Ureter (tissue), 1 donor: ENCODE results near the gene TMEM150C. TPM values are rescaled to one million over a fixed set of nuclear protein-coding genes. Genes with fewer than 3 reads are reported as not detected.
"Not testable (repeated sequence)": the region's sequence is repeated elsewhere in the genome, so short reads cannot be mapped to it uniquely, and the experiment has no call there.

Experiments
- DNase-seq: peaks from one replicate; pipeline ENCODE4 v3.0.0-alpha.2; 2020; ENCODE audit warnings: low spot score
- total RNA-seq: library from RNA; stranded (reverse); gene quantifications from one replicate; pipeline ENCODE4 v1.2.4, GENCODE V29; 2023
- donor health status: DM: yes; HTN: yes; CAD: no.

TMEM150C gene
- total RNA-seq, 1 donor from 2014 or later = 4.8 TPM

GRCh38 chr4:82569076-82569475 is 7.3 kb upstream of the TMEM150C start:
- no peak for DNase-seq

- no peak for DNase-seq
These were observed 5.7 kb upstream of the TMEM150C start for GRCh38 chr4:82567444-82567843.

GRCh38 chr4:82562564-82562854 is 721 bp upstream of the TMEM150C start:
- DNase-seq = no peak

DNA sequence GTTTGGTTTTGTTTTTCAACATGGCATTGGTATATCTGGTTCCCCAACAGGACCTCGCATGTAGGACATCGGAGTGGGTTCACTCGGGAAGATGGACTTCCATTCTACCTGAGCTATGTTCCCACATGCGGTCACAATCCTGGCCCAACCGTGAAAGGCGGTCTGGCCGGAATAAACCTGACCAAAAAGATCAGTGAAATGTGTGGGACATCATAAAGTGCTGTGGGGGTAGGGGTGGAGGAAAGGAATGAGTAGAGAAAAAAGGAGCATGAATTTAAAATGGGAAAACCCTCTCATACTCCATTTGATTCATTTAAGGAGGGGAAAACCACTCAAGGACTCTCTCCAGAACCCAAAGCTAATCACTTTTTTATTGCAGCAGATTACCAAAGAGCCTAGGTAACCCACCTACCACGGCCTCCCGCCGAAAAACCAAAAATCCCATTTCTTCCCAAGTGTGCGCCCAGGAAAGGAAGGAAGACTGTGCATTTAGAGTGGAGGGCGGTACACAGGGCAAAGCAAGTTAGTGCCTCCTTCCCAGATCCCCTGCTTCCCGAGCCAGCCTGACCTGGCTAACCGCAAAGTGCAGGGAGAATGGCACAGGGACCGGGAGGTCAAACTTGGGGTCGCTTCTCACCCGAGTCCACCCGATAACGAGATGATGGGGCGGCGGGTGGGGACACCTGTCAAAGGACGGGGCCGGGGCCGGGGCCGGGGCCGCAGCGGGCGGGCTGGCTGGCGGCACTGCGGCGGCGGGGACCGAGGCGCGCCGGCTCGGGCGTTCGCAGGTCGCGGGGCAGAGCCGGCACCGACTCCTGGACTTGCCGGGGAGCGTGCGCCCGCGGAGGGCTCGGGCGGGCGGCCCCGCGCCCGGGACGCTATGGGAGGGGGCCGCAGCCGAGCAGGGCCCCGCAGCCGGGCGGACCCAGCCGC is 669 bp downstream of the TMEM150C start:
- DNase-seq = no peak

- no peak for DNase-seq
These were observed 2.1 kb downstream of the TMEM150C start for GRCh38 chr4:82559735-82560120.

DNA sequence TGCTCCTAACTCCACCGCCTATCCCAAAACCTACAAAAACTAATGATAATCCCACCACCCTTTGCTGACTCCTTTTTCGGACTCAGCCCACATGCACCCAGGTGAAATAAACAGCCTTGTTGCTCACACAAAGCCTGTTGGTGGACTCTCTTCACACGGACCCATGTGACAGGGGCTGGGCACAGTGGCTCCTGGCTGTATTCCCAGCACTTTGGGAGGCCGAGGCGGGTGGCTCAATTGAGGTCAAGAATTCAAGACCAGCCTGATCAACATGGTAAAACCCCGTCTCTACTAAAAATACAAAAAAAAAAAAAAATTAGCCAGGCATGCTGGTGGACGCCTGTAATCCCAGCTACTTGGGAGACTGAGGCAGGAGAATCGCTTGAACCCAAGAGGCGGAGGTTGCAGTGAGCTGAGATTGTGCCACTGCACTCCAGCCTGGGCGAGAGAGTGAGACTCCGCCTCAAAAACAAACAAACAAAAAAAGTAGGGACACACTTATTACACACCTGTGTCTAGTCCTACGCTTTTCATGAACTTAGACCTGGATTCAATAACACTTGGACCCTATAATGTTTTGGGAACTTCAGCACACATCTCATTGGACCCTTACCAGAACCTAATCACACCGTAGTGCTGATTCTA is 2.6 kb downstream of the TMEM150C start:
- not testable (repeated sequence) for DNase-seq

GRCh38 chr4:82555276-82555675 is 6.5 kb downstream of the TMEM150C start:
- no peak for DNase-seq

DNA sequence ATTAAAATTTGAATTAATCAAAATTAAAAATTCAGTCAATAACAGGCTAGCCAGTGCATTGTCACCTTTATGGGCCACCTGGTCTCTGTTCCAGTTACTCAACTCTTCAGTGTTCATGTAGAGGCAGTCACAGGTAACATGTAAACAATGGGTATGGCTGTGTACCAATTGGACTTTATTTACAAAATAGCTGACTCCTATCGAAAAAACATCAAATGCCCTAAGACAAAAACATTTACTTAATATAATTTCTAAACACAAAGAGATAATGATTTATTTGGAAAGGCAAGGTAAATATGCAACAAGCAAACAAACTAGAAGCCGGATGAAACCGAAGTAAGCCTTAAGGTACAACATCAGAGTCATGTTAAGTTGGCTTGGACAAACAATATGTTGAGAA is 8.8 kb downstream of the TMEM150C start:
- no peak for DNase-seq

DNA sequence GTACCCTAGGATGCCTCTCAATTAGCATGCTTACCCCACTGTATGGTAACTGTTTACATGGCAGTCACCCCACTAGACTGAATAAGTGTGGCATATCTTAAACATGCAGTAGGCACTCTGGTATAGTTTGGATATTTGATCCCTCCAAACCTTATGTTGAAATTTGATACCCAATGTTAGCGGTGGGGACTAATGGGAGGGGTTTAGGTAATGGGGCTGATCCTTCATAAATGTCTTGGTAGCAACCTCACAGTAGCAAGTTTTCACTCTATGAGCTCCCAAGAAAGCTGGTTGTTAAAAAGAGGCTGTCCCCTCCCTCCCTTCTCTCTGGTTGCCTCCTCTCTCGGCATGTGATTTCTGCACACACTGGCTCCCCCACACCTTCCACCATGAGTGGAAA is 10.1 kb downstream of the TMEM150C start:
- DNase-seq = no peak

GRCh38 chr4:82547850-82548249 is 13.9 kb downstream of the TMEM150C start:
- not testable (repeated sequence) for DNase-seq

GRCh38 chr4:82543131-82543530 is 18.7 kb downstream of the TMEM150C start:
- DNase-seq = no peak

DNA sequence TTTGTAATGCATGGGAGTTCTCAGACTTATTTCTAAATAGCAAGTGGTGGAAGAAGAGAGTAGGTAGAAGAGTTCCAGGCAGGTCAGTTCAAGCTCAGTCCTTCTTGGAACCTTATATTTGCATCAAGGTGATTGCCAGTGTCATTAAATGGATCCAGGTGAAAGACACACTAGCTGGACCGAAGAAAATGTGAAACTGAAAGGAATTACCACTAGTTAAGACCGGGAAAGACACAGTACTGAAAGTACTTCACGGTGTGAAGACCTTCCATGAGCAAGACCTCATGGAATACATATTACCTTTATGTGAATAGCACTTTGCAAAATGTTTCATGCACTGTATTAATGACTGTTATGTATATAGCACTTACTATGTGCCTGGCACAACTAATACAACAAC is 19.1 kb downstream of the TMEM150C start:
- no peak for DNase-seq

DNA sequence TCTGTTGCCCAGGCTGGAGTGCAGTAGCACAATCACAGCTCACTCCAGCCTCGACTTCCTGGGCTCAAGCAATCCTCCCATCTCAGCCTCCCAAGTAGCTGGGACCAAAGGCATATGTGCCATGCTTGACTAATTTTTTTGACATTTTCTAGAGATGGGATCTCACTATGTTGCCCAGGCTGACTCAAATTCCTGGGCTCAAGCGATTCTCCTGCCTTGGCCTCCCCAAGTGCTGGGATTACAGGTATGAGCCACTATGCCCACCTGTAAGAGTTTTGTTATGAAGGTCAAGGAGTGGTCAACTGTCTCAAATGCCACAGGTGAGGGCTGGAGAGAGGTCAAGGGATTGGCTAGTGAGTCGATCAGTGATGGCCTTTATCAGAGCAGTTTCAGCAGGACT is 32.5 kb downstream of the TMEM150C start:
- DNase-seq = no peak

DNA sequence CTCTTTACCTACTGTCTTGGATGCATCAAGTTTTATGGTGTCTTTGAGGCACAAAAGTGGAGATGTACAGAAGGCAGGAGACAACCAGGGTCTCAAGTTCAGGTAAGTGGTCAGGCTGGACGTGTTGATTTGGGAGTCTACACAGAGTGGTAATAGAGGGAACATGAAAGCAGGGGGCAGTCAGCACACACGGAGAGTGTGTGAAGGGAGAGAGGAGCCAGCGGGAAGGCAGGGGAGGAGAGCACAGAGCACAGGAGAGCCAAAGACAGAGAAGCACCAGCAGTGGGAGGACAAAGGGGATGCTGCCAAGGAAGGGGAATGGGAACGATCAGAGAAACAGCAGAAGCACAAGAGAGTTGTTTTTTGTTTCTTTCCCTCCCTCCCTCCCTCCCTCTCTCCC is 32.9 kb downstream of the TMEM150C start:
- no peak for DNase-seq

- no peak for DNase-seq
These were observed 33.7 kb downstream of the TMEM150C start for GRCh38 chr4:82528074-82528473.

GRCh38 chr4:82525307-82525911 is 36.4 kb downstream of the TMEM150C start:
- no peak for DNase-seq

- no peak for DNase-seq
These were observed 37.1 kb downstream of the TMEM150C start for GRCh38 chr4:82524570-82525152.

DNA sequence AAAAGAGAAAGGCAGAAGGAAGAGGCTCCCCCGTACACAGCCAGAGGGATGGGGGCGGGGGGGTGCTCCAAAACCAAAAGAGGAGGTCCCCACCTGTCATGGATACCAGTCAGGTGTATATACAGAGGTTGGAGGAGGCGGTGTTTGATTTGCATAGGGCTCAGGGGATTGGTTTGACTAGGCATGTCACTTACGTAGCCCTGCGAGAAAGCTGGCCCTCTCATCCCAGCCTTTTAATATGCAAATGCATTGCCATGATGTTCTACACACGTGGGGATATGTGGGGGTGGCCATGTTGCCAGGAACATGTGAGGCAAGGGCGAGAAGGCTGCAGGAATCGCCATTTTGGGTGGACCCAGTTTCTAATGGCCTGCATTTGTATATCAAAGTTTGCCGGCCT is 38.6 kb downstream of the TMEM150C start:
- DNase-seq = no peak

- DNase-seq = no peak
These were observed 39.3 kb downstream of the TMEM150C start for GRCh38 chr4:82522472-82522871.

GRCh38 chr4:82521283-82521682 is 40.5 kb downstream of the TMEM150C start:
- DNase-seq = no peak

DNA sequence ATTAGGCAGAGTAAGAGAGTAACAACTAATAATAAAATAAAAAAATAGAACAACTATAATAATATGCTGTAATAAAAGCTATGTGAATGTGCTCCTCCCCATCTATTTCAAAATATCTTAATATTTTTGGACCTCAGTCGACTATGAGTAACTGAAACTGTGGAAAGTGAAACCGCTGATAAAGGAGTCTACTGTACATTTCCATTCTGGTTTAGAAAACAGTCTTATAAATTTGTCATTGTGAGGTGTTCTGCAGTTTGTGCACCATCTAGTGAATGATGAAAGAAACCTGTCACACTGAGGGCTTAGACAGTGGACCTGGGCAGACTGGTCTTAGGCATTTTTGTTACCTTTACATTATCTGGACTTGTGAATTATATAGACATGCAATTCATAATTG is 42.0 kb downstream of the TMEM150C start:
- no peak for DNase-seq

GRCh38 chr4:82519072-82519471 is 42.7 kb downstream of the TMEM150C start:
- DNase-seq = no peak

GRCh38 chr4:82517043-82517442 is 44.7 kb downstream of the TMEM150C start:
- DNase-seq = no peak
